DND-41 (cell line): ENCODE data around the gene PCDHGB6.
A peak's percentile ranks its signal among the peaks of the same experiment; 100 is the strongest.
"Not testable (repeated sequence)": the region's sequence is repeated elsewhere in the genome, so short reads cannot be mapped to it uniquely, and the experiment has no call there.

Source experiments
- ATAC-seq: fragments of 200-7000 bp; cut with Tn5 transposase; 3 replicates; pipeline ENCODE4 v1.9.1; 2021; ENCODE audit warnings: low read depth; ENCODE audit not compliant: insufficient read depth
- DNase-seq: peaks from one replicate; pipeline ENCODE4 v3.0.0-alpha.2; 2020
- H2AFZ ChIP-seq: 2 replicates; pipeline ENCODE4 v1.6.0; 2012; ENCODE audit warnings: low read depth, low read length
- H3K27ac ChIP-seq: 2 replicates; pipeline ENCODE4 v1.5.1; 2012; ENCODE audit warnings: low read length, inconsistent platforms
- H3K27me3 ChIP-seq: fragments of 200-600 bp; sonication (generic); 2 replicates; pipeline ENCODE4 v1.6.0; 2012; ENCODE audit warnings: low read length, mild to moderate bottlenecking, inconsistent platforms; ENCODE audit not compliant: insufficient read depth, poor library complexity
- H3K36me3 ChIP-seq: 2 replicates; pipeline ENCODE4 v1.5.1; 2012; ENCODE audit warnings: low read length, inconsistent platforms; ENCODE audit not compliant: insufficient read depth
- H3K4me1 ChIP-seq: 2 replicates; pipeline ENCODE4 v1.5.1; 2012; ENCODE audit warnings: mild to moderate bottlenecking, low read length; ENCODE audit not compliant: insufficient read depth
- H3K4me2 ChIP-seq: 2 replicates; pipeline ENCODE4 v1.6.0; 2012; ENCODE audit warnings: mild to moderate bottlenecking, moderate library complexity, low read length, inconsistent platforms; ENCODE audit not compliant: insufficient read depth
- H3K4me3 ChIP-seq, 2 experiments: fragments of 200-600 bp in 1 of 2; shearing (Covaris generic) in 1 of 2; 2 replicates each; pipeline ENCODE4 v1.5.1; 2012 to 2016; ENCODE audit warnings: inconsistent platforms in 2 of 2, low read length in 2 of 2, mild to moderate bottlenecking in 2 of 2, low read depth in 1 of 2, moderate library complexity in 1 of 2
- H3K79me2 ChIP-seq: 2 replicates; pipeline ENCODE4 v1.6.0; 2012; ENCODE audit warnings: low read length, inconsistent platforms; ENCODE audit not compliant: insufficient read depth
- H3K9ac ChIP-seq: 2 replicates; pipeline ENCODE4 v1.6.0; 2012; ENCODE audit warnings: low read depth, mild to moderate bottlenecking, inconsistent platforms, low read length, moderate library complexity
- H3K9me3 ChIP-seq: 2 replicates; pipeline ENCODE4 v1.5.1; 2012; ENCODE audit warnings: low read length, moderate library complexity, mild to moderate bottlenecking, inconsistent platforms; ENCODE audit not compliant: insufficient read depth, severe bottlenecking
- H4K20me1 ChIP-seq: 2 replicates; pipeline ENCODE4 v1.6.0; 2012; ENCODE audit warnings: low read length; ENCODE audit not compliant: insufficient read depth
- CTCF ChIP-seq: IDR thresholded peaks from 2 replicates; pipeline ENCODE4 v1.5.1; 2012; ENCODE audit warnings: borderline replicate concordance, low read length, moderate library complexity, mild to moderate bottlenecking; ENCODE audit not compliant: poor library complexity, severe bottlenecking; ENCODE audit errors: extremely low read depth
- EZH2 ChIP-seq: IDR thresholded peaks from 3 replicates; pipeline ENCODE4 v1.6.1; 2012; ENCODE audit warnings: borderline replicate concordance, low read depth, mild to moderate bottlenecking, moderate library complexity, low read length, inconsistent platforms; ENCODE audit not compliant: severe bottlenecking

The PCDHGB6 gene

GRCh38 chr5:141375444-141376155 is 32.2 kb upstream of the PCDHGB6 start:
- not testable (repeated sequence) for H3K4me1 ChIP-seq, H3K4me2 ChIP-seq, H3K9me3 ChIP-seq, H4K20me1 ChIP-seq, H3K4me3 ChIP-seq, H3K79me2 ChIP-seq, H3K27ac ChIP-seq, H3K9ac ChIP-seq, H3K27me3 ChIP-seq, H2AFZ ChIP-seq, H3K36me3 ChIP-seq, DNase-seq, ATAC-seq
- TF ChIP-seq CTCF: peak; percentile 19

GRCh38 chr5:141382469-141383294 is 25.1 kb upstream of the PCDHGB6 start, which contains the start of gene PCDHGA7:
Gene PCDHGA7, plus strand, starts transcription at chr5:141382742. Its CDS starts 158 bp downstream, at chr5:141382900.
- ATAC-seq: no peak
- H3K36me3 ChIP-seq: no peaks in the 10 kb centered on the region
- no peaks in the 10 kb centered on the region for H3K4me1 ChIP-seq
- H3K9me3 ChIP-seq: no peaks in the 10 kb centered on the region
- no peak within 1 kb of the TSS for H3K4me3 ChIP-seq
- no peak within 1 kb of the TSS for H2AFZ ChIP-seq
- no peak within 1 kb of the TSS for H3K4me2 ChIP-seq
- H3K9ac ChIP-seq: no peak within 1 kb of the TSS
- H4K20me1 ChIP-seq: no peaks in the 10 kb centered on the region
- no peaks in the 10 kb centered on the region for H3K79me2 ChIP-seq
- no peak within 1 kb of the TSS for H3K27ac ChIP-seq
- H3K27me3 ChIP-seq: no peaks in the 10 kb centered on the region
- no peak for DNase-seq
- no peak for TF ChIP-seq CTCF
- no peak for TF ChIP-seq EZH2

- no peaks in the 10 kb centered on the region for H3K9me3 ChIP-seq
- TF ChIP-seq EZH2: no peak
- TF ChIP-seq CTCF: no peak
- no peak overlapping the region for H3K4me2 ChIP-seq
- no peak overlapping the region for H3K27ac ChIP-seq
- ATAC-seq: no peak
- no peaks in the 10 kb centered on the region for H4K20me1 ChIP-seq
- H3K9ac ChIP-seq: no peak overlapping the region
- H3K4me1 ChIP-seq: no peaks in the 10 kb centered on the region
- H3K27me3 ChIP-seq: no peaks in the 10 kb centered on the region
- H2AFZ ChIP-seq: no peak overlapping the region
- no peaks in the 10 kb centered on the region for H3K79me2 ChIP-seq
- no peaks in the 10 kb centered on the region for H3K36me3 ChIP-seq
- no peak for DNase-seq
- H3K4me3 ChIP-seq: no peak overlapping the region
These were observed 24.5 kb upstream of the PCDHGB6 start for GRCh38 chr5:141383345-141383744.
